Measurements from ENCODE around the gene RFC3. TPM values are rescaled to one million over a fixed set of nuclear protein-coding genes. Genes with fewer than 3 reads are reported as not detected.

RFC3 gene
- total and polyA plus RNA-seq, 2 of the 13 experiments (the other 11 are each of a cell fraction or from before 2014, with no cell fraction given), result 16.0 to 55.7 TPM

- no peak for TF ChIP-seq LBX2 (CRISPR knock-in tag; IDR thresholded peaks at IDR 0.05; ENCODE audit: borderline replicate concordance)
- peak; percentile 97 for TF ChIP-seq GATAD1 (CRISPR knock-in tag; IDR thresholded peaks at IDR 0.05)
- no peak for TF ChIP-seq ZFP37 (CRISPR knock-in tag; IDR thresholded peaks at IDR 0.05; ENCODE audit: borderline replicate concordance)
- TF ChIP-seq HMGXB3 (CRISPR knock-in tag; IDR thresholded peaks at IDR 0.05; ENCODE audit: borderline replicate concordance), result 0 out of 2 replicates have a peak, but pooled peaks have one; percentile 37
- peak; percentile 93 for TF ChIP-seq ZNF589 (CRISPR knock-in tag; conservative IDR thresholded peaks at IDR 0.05)
- peak; percentile 98 for TF ChIP-seq ZNF878 (CRISPR knock-in tag; IDR thresholded peaks at IDR 0.05)
- TF ChIP-seq ZSCAN25 (CRISPR knock-in tag; IDR thresholded peaks at IDR 0.05), result no peak
- no peak for TF ChIP-seq TRAFD1 (CRISPR knock-in tag; IDR thresholded peaks at IDR 0.05; ENCODE audit: borderline replicate concordance)
- no peak for TF ChIP-seq ZNF543 (CRISPR knock-in tag; IDR thresholded peaks at IDR 0.05)
- 0 out of 2 replicates have a peak, but pooled peaks have one; percentile 63 for TF ChIP-seq HNRNPL (IDR thresholded peaks at IDR 0.05; ENCODE audit: low read depth, low read length)
- TF ChIP-seq FOXP1 (IDR thresholded peaks at IDR 0.05), result no peak
- TF ChIP-seq FOXP1 (CRISPR knock-in tag; IDR thresholded peaks at IDR 0.05), result 0 out of 2 replicates have a peak, but pooled peaks have one; percentile 7
- TF ChIP-seq ZFAT (CRISPR knock-in tag; conservative IDR thresholded peaks at IDR 0.05), result no peak; the same call in 1 of the 2 replicates
- TF ChIP-seq JUNB (CRISPR knock-in tag; IDR thresholded peaks at IDR 0.05; ENCODE audit: borderline replicate concordance), result 0 out of 2 replicates have a peak, but pooled peaks have one; percentile 18
- 0 out of 2 replicates have a peak, but pooled peaks have one; percentile 19 for TF ChIP-seq DDIT3 (CRISPR knock-in tag; IDR thresholded peaks at IDR 0.05)
- TF ChIP-seq ZNF770 (CRISPR knock-in tag; IDR thresholded peaks at IDR 0.05), result no peak
- no peak for TF ChIP-seq HMGA1 (CRISPR knock-in tag; conservative IDR thresholded peaks at IDR 0.05)
- TF ChIP-seq POLR2G (IDR thresholded peaks at IDR 0.05; ENCODE audit: low read depth, low read length), result peak; percentile 81
- TF ChIP-seq ZNF577 (CRISPR knock-in tag; IDR thresholded peaks at IDR 0.05; ENCODE audit: borderline replicate concordance, low read depth), result no peak
- no peak for TF ChIP-seq MLX (CRISPR knock-in tag; IDR thresholded peaks at IDR 0.05)
Measured at GRCh38 chr13:33817901-33818706, at the start of gene RFC3 (continued).
